Nucleus accumbens (tissue), 56 donors: ENCODE data around the gene GATM.

Experiments used
- DNase-seq, 56 donors: peaks; one replicate each; lab custom pipeline; 2025; lab: John Stamatoyannopoulos, UW

Gene GATM, protein sequence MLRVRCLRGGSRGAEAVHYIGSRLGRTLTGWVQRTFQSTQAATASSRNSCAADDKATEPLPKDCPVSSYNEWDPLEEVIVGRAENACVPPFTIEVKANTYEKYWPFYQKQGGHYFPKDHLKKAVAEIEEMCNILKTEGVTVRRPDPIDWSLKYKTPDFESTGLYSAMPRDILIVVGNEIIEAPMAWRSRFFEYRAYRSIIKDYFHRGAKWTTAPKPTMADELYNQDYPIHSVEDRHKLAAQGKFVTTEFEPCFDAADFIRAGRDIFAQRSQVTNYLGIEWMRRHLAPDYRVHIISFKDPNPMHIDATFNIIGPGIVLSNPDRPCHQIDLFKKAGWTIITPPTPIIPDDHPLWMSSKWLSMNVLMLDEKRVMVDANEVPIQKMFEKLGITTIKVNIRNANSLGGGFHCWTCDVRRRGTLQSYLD

GRCh38 chr15:45378149-45378912 lies at the start of gene GATM:
Gene GATM (minus strand): TSS chr15:45378544. CDS start chr15:45378453, 91 bp downstream.
- peak in 55 of 56 donors; percentile 40 to 92 (median 81) for DNase-seq

DNA sequence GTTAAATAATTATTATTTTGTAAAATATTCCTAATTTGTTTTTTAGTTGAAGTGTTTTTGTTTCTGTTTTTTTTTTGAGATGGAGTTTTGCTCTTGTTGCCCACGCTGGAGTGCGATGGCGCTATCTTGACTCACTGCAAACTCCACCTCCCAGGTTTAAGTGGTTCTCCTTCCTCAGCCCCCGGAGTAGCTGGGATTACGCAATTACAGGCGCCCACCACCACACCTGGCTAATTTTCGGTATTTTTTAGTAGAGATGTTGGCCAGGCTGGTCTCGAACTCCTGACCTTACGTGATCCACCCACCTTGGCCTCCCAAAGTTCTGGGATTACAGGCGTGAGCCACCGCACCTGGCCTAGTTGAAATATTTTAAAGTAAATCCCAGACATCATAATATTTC lies 48.7 kb upstream of the GATM start:
- no peak for DNase-seq

- peak in 1 of 56 donors; percentile 8 for DNase-seq
Measured at GRCh38 chr15:45425135-45425534, 46.8 kb upstream of the GATM start.

GRCh38 chr15:45424429-45424828 lies 46.1 kb upstream of the GATM start:
- DNase-seq: no peak

GRCh38 chr15:45417303-45417950 lies 39.1 kb upstream of the GATM start:
- DNase-seq: no peak

DNA sequence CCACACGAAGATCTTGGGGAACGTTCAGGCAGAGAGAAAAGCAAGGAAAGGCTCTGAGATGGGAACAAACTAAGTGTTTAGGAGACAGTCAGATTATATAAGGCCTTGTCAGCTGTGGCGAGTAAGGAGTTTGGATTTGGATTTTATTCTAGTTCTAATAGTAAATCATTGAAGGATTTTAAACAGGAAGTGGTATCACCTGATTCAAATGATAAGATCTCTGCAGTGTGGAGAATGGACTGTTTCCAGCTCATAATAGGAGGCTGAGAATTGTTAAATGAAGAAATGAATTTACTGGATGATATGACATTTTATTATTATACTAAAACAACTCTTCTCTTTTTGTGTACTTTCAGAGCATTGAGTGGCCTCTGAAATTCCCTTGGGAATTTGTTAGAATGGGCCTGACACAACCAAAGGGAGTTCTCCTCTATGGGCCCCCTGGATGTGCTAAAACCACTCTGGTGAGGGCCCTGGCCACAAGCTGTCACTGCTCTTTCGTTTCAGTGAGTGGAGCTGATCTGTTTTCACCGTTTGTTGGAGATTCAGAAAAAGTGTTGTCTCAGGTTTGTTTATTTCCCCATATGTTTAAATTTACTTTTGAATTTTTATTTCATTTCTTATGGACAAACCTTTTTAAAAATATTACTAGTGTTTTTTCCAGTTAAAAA lies 36.0 kb upstream of the GATM start:
- no peak for DNase-seq

DNA sequence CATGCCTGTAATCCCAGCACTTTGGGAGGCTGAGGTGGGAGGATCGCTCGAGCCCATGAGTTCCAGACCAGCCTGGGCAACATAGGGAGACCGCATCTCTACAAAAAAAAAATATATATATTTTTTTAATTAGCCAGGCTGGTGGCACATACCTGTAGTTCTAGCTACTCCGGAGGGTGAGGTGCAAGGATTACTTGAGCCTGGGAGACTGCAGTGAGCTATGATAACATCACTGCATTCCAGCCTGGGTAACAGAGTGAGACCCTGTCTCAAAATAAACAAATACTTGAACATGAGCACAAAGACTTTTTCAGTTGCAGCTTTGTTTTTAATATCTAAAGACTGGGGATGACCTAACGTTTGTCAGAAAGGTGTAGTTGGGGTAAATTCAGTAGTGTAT lies 31.3 kb upstream of the GATM start:
- DNase-seq: no peak

DNA sequence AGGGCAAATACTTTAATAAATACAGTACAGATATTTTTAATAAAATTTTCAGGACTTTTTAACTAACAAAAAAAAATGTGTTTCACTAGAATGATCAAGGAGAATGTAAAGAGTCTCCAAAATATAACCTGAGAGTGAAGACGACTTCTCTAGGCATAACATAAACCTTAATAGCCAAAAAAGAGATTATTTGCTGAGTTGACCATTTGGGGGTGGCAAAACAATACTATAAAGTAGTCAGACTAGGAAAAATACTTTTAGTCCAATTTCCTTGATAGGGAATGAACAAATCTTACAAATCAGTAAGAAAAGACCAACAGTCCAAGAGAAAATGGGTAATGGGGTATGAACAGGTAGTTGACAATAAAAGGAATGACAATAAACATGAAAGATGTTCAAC lies 29.4 kb upstream of the GATM start:
- DNase-seq: no peak

DNA sequence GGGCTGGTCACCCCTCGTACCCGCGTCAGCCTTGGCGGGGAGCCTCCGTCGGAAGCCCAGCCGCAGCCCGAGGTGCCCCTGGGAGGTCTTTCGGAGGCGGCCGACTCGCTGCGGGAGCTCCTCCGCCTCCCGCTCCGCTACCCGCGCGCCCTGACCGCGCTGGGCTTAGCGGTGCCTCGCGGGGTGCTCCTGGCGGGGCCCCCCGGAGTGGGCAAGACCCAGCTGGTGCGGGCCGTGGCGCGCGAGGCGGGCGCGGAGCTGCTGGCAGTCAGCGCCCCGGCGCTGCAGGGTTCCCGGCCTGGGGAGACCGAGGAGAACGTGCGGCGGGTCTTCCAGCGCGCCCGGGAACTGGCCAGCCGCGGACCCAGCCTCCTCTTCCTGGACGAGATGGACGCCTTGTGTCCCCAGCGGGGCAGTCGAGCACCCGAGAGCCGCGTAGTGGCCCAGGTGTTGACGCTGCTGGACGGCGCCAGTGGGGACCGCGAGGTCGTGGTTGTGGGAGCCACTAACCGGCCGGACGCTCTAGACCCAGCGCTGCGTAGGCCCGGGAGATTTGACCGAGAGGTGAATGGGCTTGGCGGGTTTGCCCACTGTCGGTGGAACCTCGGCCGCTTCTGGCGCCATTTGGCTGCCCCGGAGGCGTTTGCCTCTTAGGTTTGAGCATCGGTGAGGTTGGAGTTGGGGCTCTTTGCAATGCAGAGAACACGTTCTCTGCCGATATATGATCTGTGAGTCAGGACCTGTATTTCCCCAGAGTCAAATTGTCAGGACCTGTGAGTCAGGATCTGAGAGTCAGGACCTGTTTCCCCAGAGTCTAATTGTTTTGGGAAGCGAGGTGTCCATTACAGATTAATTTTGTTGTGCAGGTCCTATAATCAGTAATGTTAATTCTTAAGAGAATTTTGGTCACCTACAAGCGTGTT lies 24.9 kb upstream of the GATM start:
- peak in 3 of 56 donors; percentile 32 to 34 (median 33) for DNase-seq

DNA sequence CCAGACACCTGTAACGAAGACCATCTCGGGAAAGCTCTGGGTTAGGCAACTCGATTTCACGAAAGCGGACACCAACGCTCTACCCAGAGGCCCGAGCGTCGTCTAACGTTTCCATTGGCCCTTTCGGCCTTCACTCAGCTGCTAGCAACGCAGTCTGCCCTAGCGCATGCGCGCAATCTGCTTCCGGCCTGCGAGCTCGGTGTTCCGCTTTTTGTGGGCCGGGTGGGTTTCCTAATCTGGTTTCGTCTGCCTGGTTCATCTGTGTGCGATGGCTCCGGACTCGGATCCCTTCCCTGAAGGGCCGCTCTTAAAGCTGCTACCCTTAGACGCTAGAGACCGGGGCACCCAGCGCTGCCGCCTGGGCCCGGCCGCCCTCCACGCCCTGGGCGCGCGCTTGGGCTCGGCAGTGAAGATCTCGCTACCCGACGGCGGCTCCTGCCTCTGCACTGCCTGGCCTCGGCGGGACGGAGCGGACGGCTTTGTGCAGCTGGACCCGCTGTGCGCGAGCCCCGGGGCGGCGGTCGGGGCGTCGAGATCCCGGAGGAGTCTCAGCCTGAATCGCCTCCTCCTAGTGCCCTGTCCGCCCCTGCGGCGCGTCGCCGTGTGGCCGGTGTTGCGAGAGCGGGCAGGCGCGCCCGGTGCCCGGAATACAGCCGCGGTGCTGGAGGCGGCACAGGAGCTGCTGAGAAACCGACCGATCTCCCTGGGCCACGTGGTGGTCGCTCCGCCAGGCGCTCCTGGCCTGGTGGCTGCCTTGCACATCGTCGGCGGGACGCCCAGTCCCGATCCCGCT lies 24.0 kb upstream of the GATM start:
- DNase-seq: peak; percentile 47 to 98 (median 94)

DNA sequence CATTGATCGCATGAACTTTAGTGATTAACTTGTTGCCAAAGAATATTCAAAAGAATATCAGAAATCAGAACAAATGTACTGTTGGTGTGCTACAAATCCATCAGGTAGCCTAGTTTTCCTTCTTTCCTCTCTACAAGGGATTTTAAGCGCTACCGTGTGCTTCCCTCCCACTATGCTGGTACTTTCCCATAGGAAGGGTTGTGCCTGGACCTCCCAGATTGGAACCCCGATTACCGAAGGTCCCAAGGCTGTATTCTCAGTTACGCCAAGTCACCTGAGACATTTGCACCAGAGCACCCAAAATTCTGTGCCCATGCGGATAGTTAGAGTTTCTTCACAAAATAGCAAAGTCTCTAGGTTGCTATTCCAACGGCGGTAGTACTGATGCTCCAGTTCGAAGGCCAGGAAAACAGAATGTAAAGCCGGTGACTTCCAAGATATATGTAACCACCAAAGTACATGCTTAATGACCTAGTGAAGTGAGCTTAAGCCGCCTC lies 23.4 kb upstream of the GATM start:
- no peak for DNase-seq

DNA sequence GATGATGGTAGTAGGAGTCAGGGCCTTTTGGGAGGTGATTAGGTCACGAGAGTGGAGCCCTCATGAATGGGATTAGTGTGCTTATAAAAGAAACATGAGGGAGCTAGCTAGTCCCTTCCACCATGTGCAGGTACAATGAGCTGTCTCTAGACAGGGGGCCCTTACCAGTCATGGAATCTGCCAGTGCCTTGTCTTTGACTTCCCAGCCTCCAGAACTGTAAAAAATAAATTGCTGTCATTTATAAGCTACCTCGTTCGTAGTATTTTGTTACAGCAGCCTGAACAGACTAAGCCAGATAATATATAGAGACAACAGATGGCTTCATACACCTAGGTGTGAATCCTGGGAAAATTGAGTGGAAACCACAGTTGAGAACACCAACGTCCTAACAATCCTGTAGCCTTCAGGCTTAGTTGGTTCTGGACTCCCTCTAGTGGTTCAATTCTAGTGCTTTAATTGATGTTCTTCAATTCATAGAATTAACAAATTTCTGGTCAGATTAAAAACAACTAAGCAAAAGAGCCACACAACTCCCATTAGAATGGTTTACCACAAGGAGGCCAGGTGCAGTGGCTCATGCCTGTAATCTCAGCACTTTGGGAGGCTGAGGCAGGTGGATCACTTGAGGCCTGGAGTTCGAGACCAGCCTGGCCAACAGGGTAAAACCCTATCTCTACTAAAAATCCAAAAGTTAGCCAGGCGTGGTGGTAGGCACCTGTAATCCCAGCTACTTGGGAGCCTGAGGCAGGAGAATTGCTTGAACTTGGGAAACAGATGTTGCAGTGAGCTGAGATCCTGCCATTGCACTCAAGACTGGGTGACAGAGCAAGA lies 21.3 kb upstream of the GATM start:
- DNase-seq: peak in 3 of 56 donors; percentile 9 to 39 (median 31)

- no peak for DNase-seq
Measured at GRCh38 chr15:45397116-45397665, 18.8 kb upstream of the GATM start.

DNA sequence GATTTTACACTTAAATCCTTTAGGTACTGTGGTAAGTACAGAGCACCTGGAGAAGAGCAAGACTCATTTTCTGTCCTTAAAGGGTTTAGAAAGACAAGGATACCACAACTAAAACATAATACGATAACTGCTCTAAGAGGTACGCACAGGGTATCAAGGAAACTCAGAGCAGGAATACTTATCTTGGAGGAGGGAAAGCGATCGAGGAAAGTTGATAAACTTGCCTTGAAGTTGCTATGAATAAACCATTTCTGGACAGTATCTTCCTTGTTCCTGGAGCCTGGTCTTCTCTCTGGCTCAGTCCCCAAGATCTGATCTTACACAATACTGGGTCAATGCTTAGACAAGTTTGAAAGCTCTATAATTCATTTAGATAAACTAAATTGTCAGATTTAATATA lies 17.6 kb upstream of the GATM start:
- no peak for DNase-seq

DNA sequence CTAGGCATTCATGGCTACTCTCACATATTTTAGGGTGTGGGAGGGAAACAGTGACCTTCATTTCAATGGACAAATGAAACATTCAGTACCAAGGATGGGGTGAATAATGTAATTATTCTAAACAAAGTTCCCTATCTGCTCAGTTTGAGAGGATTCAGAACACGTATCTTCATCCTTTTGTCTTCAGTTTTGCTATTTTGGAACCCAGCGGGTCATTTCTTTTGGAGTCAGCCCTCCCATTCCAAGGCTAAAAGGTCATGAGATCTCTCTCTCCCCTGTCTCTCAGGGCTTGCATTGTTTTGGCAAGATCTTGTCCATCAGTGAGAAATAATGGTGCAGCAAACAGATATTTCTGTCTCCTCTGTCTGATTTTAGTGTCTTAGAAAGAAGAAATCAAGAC lies 16.3 kb upstream of the GATM start:
- DNase-seq: no peak

- no peak for DNase-seq
Measured at GRCh38 chr15:45393851-45394250, 15.5 kb upstream of the GATM start.

DNA sequence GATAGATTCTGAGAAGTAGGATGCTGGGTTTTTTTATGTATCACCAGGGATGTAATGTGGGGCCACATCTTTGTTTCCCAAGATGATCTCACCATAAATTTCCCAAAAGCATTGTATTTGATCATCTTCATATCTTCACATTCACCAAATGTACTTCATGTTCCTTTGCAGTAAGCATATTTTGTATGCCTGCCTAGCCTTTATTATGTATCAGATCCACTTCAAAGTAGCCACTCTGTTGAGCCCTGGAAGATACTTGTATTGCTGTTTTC lies 14.2 kb upstream of the GATM start:
- no peak for DNase-seq
